Ishikawa (cell line): ENCODE measurements around the gene FAM149A.

ENCODE experiments used
- CEBPB ChIP-seq: IDR thresholded peaks from 2 replicates; pipeline ENCODE4 v1.6.1; 2012
- EGR1 ChIP-seq: IDR thresholded peaks from 2 replicates; pipeline ENCODE4 v1.6.1; 2012
- EP300 ChIP-seq: IDR thresholded peaks from 2 replicates; pipeline ENCODE4 v1.6.1; 2012; ENCODE audit warnings: borderline replicate concordance
- FOXM1 ChIP-seq: IDR thresholded peaks from 2 replicates; pipeline ENCODE4 v1.6.1; 2012; ENCODE audit warnings: low read depth, borderline replicate concordance
- MAX ChIP-seq: IDR thresholded peaks from 2 replicates; pipeline ENCODE4 v1.6.1; 2012
- NFIC ChIP-seq: IDR thresholded peaks from 2 replicates; pipeline ENCODE4 v1.6.1; 2012
- REST ChIP-seq: IDR thresholded peaks from 2 replicates; pipeline ENCODE4 v1.6.1; 2012; ENCODE audit warnings: low read depth, mild to moderate bottlenecking
- TCF12 ChIP-seq: IDR thresholded peaks from 2 replicates; pipeline ENCODE4 v1.6.1; 2012; ENCODE audit warnings: low read depth
- USF1 ChIP-seq: IDR thresholded peaks from 2 replicates; pipeline ENCODE4 v1.6.1; 2012
- YY1 ChIP-seq: IDR thresholded peaks from 2 replicates; pipeline ENCODE4 v1.6.1; 2012; ENCODE audit warnings: low read depth
- ZBTB7A ChIP-seq: IDR thresholded peaks from 2 replicates; pipeline ENCODE4 v1.6.1; 2012; ENCODE audit warnings: low read depth

- TF ChIP-seq FOXM1 (no peak), EGR1 (no peak), USF1 (no peak), TCF12 (no peak), ZBTB7A (no peak), EP300 (no peak), NFIC (no peak), REST (no peak), MAX (no peak), CEBPB (no peak), YY1 (no peak)
Observed at GRCh38 chr4:186158966-186159365, 54.5 kb downstream of the FAM149A start.
